GM23248 (cell line): Measurements from ENCODE around the gene VBP1. TPM values are rescaled to one million over a fixed set of nuclear protein-coding genes. Genes with fewer than 3 reads are reported as not detected.

ENCODE experiments used
- DNase-seq: peaks from one replicate; pipeline ENCODE4 v3.0.0-alpha.2; 2015
- H2AFZ ChIP-seq: fragments of 200-600 bp; sonication (generic); 2 replicates; pipeline ENCODE4 v1.6.1; 2016; ENCODE audit warnings: antibody characterized with exemption
- H3F3A ChIP-seq: fragments of 200-600 bp; sonication (generic); 2 replicates; pipeline ENCODE4 v1.6.1; 2016; ENCODE audit warnings: mild to moderate bottlenecking, antibody characterized with exemption, mixed run types; ENCODE audit not compliant: insufficient read depth
- H3K27ac ChIP-seq: fragments of 200-600 bp; sonication (generic); 2 replicates; pipeline ENCODE4 v1.5.1; 2016; ENCODE audit warnings: mild to moderate bottlenecking
- H3K27me3 ChIP-seq: fragments of 200-600 bp; sonication (generic); replicated peaks from 2 replicates; pipeline ENCODE4 v1.6.1; 2016; ENCODE audit warnings: mild to moderate bottlenecking; ENCODE audit not compliant: insufficient read depth
- H3K36me3 ChIP-seq: fragments of 200-600 bp; sonication (generic); 2 replicates; pipeline ENCODE4 v1.6.1; 2016; ENCODE audit warnings: low read depth, mild to moderate bottlenecking
- H3K4me1 ChIP-seq: fragments of 200-600 bp; sonication (generic); 2 replicates; pipeline ENCODE4 v1.6.1; 2016; ENCODE audit warnings: mild to moderate bottlenecking; ENCODE audit not compliant: insufficient read depth
- H3K4me2 ChIP-seq: fragments of 200-600 bp; sonication (generic); one replicate; pipeline ENCODE4 v1.6.1; 2016; ENCODE audit warnings: mild to moderate bottlenecking; ENCODE audit not compliant: unreplicated experiment
- H3K4me3 ChIP-seq: fragments of 200-600 bp; sonication (generic); 2 replicates; pipeline ENCODE4 v1.5.1; 2016; ENCODE audit warnings: mild to moderate bottlenecking
- H3K79me2 ChIP-seq: fragments of 200-600 bp; sonication (generic); 2 replicates; pipeline ENCODE4 v1.6.1; 2016; ENCODE audit warnings: mild to moderate bottlenecking; ENCODE audit not compliant: insufficient read depth
- H3K9ac ChIP-seq: fragments of 200-600 bp; sonication (generic); 2 replicates; pipeline ENCODE4 v1.6.1; 2016; ENCODE audit warnings: mild to moderate bottlenecking
- H3K9me2 ChIP-seq: fragments of 200-600 bp; sonication (generic); 2 replicates; pipeline ENCODE4 v1.6.1; 2016; ENCODE audit warnings: mixed run types, mild to moderate bottlenecking, moderate library complexity; ENCODE audit not compliant: insufficient read depth
- H3K9me3 ChIP-seq: fragments of 200-600 bp; sonication (generic); one replicate; pipeline ENCODE4 v1.6.1; 2017; ENCODE audit warnings: low read depth
- H4K20me1 ChIP-seq: fragments of 200-600 bp; sonication (generic); 2 replicates; pipeline ENCODE4 v1.6.0; 2016; ENCODE audit not compliant: insufficient read depth
- EZH2 ChIP-seq: fragments of 200-600 bp; sonication (generic); IDR thresholded peaks from 2 replicates; pipeline ENCODE4 v1.6.1; 2018; ENCODE audit warnings: antibody characterized with exemption, mild to moderate bottlenecking; ENCODE audit not compliant: insufficient read depth, poor library complexity, severe bottlenecking
- EZH2phosphoT487 ChIP-seq: fragments of 200-600 bp; sonication (generic); IDR thresholded peaks from 2 replicates; pipeline ENCODE4 v1.6.1; 2018; ENCODE audit warnings: antibody characterized with exemption, moderate library complexity, mild to moderate bottlenecking, low read depth; ENCODE audit not compliant: insufficient read depth
- WGBS, 2 experiments: methylation state at CpG; one replicate each; pipeline ENCODE4 v1.1.6; 2015 to 2017; ENCODE audit warnings: low lambda C conversion rate in 2 of 2, low coverage in 1 of 2; ENCODE audit errors: missing lambda C conversion rate in 2 of 2; 5-methylcytosine and 5-hydroxymethylcytosine counted together
- in situ Hi-C: fragments of 300-500 bp; cut with MboI; formaldehyde crosslinking; loops from 2 replicates; pipeline ENCODE4 v1.15.0; 2020
- polyA plus RNA-seq: library from polyadenylated mRNA; unstranded; fragments of >200 nt; fragmentation: Nextera tagmentation; extraction: Ambion mirVana; gene quantifications from 2 replicates; pipeline ENCODE4 v1.2.1, GENCODE V29; 2016
- total RNA-seq: library from RNA; depleted of rRNA; stranded (reverse); fragments of >200 nt; shearing (Covaris generic); gene quantifications from 2 replicates; pipeline ENCODE4 v1.2.3, GENCODE V29; 2014; rRNA removed

The VBP1 gene
- total RNA-seq = 61.0 and 62.0 TPM in 2 replicates
- 72.7 and 75.2 TPM in 2 replicates for polyA plus RNA-seq

GRCh38 chrX:155216179-155216939 lies at the start of gene VBP1:
Gene VBP1 (plus strand): TSS chrX:155216460. CDS start chrX:155216483, 23 bp downstream.
- H3K4me1 ChIP-seq = peaks cover 11% of the 10 kb centered on the region; the same call in 1 of the 2 replicates
- H3K79me2 ChIP-seq = peaks cover 41% of the 10 kb centered on the region
- 1% methylated on average over 35 of the region's 53 CpGs for WGBS, 2 experiments
- H3K4me2 ChIP-seq = peak within 1 kb of the TSS; percentile 92
- peak within 1 kb of the TSS; percentile 98 for H2AFZ ChIP-seq
- in situ Hi-C loops = no loop called here
- no peak for TF ChIP-seq EZH2
- TF ChIP-seq EZH2phosphoT487 = no peak
- no peaks in the 10 kb centered on the region for H3K9me3 ChIP-seq
- H3K4me3 ChIP-seq = peak within 1 kb of the TSS; percentile 84
- no peaks in the 10 kb centered on the region for H4K20me1 ChIP-seq
- H3F3A ChIP-seq = no peaks in the 10 kb centered on the region; the same call in 1 of the 2 replicates
- H3K9me2 ChIP-seq = no peaks in the 10 kb centered on the region
- H3K27me3 ChIP-seq = no peaks in the 10 kb centered on the region
- H3K27ac ChIP-seq = peak within 1 kb of the TSS; percentile 86
- H3K9ac ChIP-seq = peak within 1 kb of the TSS; percentile 99
- DNase-seq = peak; percentile 94
- H3K36me3 ChIP-seq = no peaks in the 10 kb centered on the region

- no peaks in the 10 kb centered on the region for H3K9me2 ChIP-seq
- TF ChIP-seq EZH2 = no peak
- no peak for TF ChIP-seq EZH2phosphoT487
- H3F3A ChIP-seq = no peaks in the 10 kb centered on the region
- in situ Hi-C loops = no loop called here
- no peak overlapping the region for H3K27ac ChIP-seq
- H3K9ac ChIP-seq = no peak overlapping the region
- H2AFZ ChIP-seq = no peak overlapping the region
- no peak overlapping the region for H3K4me2 ChIP-seq
- no peaks in the 10 kb centered on the region for H3K79me2 ChIP-seq
- no peaks in the 10 kb centered on the region for H3K4me1 ChIP-seq
- no peaks in the 10 kb centered on the region for H3K27me3 ChIP-seq
- no peaks in the 10 kb centered on the region for H4K20me1 ChIP-seq
- H3K4me3 ChIP-seq = no peak overlapping the region
- no peak for DNase-seq
- H3K36me3 ChIP-seq = no peaks in the 10 kb centered on the region
- 0 to 3% methylated on average over 2 of the region's 2 CpGs for WGBS, 2 experiments
- H3K9me3 ChIP-seq = no peaks in the 10 kb centered on the region
These were observed 46.4 kb upstream of the VBP1 start for GRCh38 chrX:155169881-155170280.

- Histone ChIP-seq H3K27me3 (no peaks in the 10 kb centered on the region), H3K4me3 (no peak overlapping the region), H4K20me1 (no peaks in the 10 kb centered on the region), H3F3A (no peaks in the 10 kb centered on the region), H3K4me2 (no peak overlapping the region), H3K4me1 (no peaks in the 10 kb centered on the region), H3K9me3 (no peaks in the 10 kb centered on the region), H3K79me2 (no peaks in the 10 kb centered on the region), H3K9me2 (no peaks in the 10 kb centered on the region), H3K27ac (no peak overlapping the region), H2AFZ (no peak overlapping the region), H3K9ac (no peak overlapping the region), H3K36me3 (no peaks in the 10 kb centered on the region)
- DNase-seq = no peak
- no peak for TF ChIP-seq EZH2phosphoT487
- no peak for TF ChIP-seq EZH2
- in situ Hi-C loops = no loop called here
These were observed 36.8 kb upstream of the VBP1 start for GRCh38 chrX:155179346-155179997.

GRCh38 chrX:155188786-155189185 lies 27.5 kb upstream of the VBP1 start:
- H3K9me3 ChIP-seq = no peaks in the 10 kb centered on the region
- no peaks in the 10 kb centered on the region for H3K9me2 ChIP-seq
- H3K27me3 ChIP-seq = no peaks in the 10 kb centered on the region
- no peaks in the 10 kb centered on the region for H3K4me1 ChIP-seq
- H2AFZ ChIP-seq = no peak overlapping the region
- H3K9ac ChIP-seq = no peak overlapping the region
- H3K4me3 ChIP-seq = no peak overlapping the region
- in situ Hi-C loops = no loop called here
- WGBS, 2 experiments = 28 to 33% methylated on average over 5 of the region's 5 CpGs
- no peak for TF ChIP-seq EZH2
- no peak for TF ChIP-seq EZH2phosphoT487
- no peak overlapping the region for H3K27ac ChIP-seq
- DNase-seq = no peak
- H3K36me3 ChIP-seq = no peaks in the 10 kb centered on the region
- H4K20me1 ChIP-seq = no peaks in the 10 kb centered on the region
- H3K4me2 ChIP-seq = no peak overlapping the region
- no peaks in the 10 kb centered on the region for H3F3A ChIP-seq
- no peaks in the 10 kb centered on the region for H3K79me2 ChIP-seq
